Astrocyte (in vitro differentiated cells and primary cell): ENCODE data around the gene TIPARP.

Experiments used
- EZH2 ChIP-seq: IDR thresholded peaks from 2 replicates; pipeline ENCODE4 v1.6.1; 2012; ENCODE audit warnings: mild to moderate bottlenecking, low read length, inconsistent platforms; ENCODE audit not compliant: insufficient read depth
- TF ChIP-seq, protein P1 (sequence below): IDR thresholded peaks from 2 replicates; pipeline ENCODE4 v1.5.1; 2011; ENCODE audit warnings: low read depth, mild to moderate bottlenecking, inconsistent platforms, low read length, moderate library complexity; ENCODE audit not compliant: insufficient read depth

- TF ChIP-seq, protein P1, sequence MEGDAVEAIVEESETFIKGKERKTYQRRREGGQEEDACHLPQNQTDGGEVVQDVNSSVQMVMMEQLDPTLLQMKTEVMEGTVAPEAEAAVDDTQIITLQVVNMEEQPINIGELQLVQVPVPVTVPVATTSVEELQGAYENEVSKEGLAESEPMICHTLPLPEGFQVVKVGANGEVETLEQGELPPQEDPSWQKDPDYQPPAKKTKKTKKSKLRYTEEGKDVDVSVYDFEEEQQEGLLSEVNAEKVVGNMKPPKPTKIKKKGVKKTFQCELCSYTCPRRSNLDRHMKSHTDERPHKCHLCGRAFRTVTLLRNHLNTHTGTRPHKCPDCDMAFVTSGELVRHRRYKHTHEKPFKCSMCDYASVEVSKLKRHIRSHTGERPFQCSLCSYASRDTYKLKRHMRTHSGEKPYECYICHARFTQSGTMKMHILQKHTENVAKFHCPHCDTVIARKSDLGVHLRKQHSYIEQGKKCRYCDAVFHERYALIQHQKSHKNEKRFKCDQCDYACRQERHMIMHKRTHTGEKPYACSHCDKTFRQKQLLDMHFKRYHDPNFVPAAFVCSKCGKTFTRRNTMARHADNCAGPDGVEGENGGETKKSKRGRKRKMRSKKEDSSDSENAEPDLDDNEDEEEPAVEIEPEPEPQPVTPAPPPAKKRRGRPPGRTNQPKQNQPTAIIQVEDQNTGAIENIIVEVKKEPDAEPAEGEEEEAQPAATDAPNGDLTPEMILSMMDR = no peak
- no peak for TF ChIP-seq EZH2
Measured at GRCh38 chr3:156678197-156678596, 3.8 kb downstream of the TIPARP start.
